HG03442 (cell line): ENCODE measurements around the gene NDUFB4.
"Not testable (repeated sequence)": the region's sequence is repeated elsewhere in the genome, so short reads cannot be mapped to it uniquely, and the experiment has no call there.

Source experiments
- ATAC-seq: cut with Tn5 transposase; IDR thresholded peaks from one replicate; pipeline ENCODE4 v1.9.1; 2021; ENCODE audit warnings: mild to moderate bottlenecking, moderate library complexity; ENCODE audit not compliant: unreplicated experiment

The NDUFB4 gene

DNA sequence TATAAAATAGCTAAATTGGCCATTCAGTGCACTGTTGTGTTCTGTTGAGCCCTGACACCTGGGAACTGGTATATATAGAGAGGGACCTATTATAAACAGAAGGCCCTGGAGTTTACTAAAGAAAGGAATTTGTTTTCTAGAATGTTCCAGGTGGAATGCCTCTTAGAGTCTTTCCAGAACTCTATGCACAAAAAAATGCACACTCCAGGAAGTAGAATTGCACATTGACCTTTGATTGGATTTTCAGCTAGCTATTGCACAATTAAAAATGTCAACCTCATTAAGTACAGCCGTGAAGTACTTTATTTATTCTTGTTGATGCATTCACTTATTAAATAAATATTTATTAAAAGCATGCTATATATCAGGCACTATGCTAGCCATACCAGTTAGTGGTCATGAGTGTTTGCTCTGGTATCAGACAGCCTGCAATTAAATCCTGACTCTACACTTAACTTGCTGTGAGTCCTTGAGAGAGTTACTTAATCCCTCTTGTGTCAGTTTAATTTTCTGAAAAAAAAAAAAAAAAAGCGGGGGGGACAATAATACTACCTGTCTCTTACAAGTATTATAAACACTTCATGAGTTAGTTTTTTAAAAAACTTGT is 40.8 kb downstream of the NDUFB4 start:
- ATAC-seq, result no peak

DNA sequence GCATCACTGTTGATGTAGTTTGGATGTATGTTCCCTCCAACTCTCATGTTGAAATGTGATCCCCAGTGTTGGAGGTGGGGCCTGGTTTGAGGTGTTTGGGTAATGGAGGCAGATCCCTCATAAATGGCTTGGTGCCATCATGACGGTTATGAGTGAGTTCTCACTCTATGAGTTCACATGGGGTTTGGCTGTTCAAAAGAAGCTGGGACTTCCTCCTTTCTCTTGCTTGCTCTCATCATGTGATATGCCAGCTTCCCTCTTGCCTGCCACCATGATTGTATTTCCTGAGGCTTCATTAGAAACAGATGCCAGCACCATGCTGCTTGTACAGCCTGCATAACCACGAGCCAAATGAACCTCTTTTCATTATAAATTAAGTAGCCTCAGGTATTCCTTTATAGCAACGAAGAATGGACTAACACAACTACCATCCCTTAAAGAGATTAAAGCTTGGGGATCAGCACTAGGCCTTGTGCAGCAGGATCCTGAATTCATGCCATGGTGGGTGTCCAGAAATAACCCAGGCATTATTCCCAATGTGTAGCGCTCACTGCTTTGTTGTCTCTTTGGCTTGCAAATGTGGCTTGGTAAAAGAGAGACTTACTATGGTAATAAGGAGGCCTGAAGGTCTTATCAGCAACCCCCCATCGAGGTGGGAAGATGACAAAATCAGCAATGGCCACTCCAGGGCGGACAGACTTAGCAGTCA is 41.9 kb downstream of the NDUFB4 start:
- ATAC-seq, result no peak

DNA sequence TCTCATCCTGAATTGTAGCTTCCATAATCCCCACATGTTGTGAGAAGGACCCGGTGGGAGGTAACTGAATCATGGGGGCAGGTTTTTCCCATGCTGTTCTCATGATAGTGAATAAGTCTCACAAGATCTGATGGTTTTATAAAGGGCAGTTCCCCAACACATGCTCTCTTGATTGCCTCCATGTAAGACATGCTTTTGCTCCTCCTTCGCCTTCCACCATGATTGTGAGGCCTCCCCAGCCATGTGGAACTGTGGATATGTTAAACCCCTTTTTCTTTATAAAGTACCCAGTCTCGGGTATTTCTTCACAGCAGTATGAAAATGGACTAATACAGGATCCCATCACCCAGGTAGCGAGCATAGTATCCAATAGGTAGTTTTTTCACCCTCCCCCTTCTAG is 42.7 kb downstream of the NDUFB4 start:
- not testable (repeated sequence) for ATAC-seq

DNA sequence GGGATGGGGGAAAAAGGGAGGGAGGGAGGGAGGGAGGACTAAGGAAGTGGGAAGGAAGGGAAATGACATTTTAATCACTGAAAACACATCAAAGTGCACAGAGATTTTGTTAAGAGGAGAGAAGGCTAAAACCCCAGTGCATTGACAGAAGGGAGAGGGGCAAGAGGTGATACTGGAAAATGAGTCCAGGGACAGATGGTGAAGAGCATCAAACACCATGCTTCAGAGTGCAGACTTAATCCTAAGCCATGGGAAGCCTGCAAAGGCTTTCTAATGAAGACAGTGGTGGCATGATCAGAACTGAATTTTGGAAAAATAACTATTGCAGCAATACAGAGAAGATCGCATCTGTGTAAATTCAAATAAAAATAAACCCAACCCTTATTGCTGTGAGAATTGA is 44.1 kb downstream of the NDUFB4 start:
- ATAC-seq, result no peak

DNA sequence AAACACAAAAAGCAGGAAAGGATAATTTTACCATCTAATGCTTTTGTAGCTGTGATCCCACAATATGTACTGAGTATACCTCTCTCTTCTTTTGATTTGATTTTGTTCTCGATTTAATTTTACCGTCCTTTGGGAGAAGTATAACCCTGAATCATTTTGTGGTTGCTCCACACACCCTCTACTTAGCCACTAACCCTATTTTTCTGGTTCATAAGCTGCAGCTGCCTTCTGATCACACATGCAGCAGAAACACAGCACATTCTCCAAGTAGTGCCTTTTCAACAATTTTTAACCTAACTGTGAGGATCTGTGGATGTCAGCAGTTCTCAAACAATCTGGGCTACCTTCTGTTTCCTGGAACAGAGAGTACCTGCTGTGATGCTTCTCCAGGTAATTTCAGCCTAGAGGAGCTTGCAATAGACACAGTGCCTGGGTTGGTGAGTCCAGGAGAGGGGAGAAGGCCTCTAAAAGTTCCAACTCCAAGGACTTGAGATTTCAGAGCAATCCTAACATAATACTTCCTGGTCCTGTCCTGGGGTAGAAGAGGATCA is 45.6 kb downstream of the NDUFB4 start:
- ATAC-seq, result no peak

DNA sequence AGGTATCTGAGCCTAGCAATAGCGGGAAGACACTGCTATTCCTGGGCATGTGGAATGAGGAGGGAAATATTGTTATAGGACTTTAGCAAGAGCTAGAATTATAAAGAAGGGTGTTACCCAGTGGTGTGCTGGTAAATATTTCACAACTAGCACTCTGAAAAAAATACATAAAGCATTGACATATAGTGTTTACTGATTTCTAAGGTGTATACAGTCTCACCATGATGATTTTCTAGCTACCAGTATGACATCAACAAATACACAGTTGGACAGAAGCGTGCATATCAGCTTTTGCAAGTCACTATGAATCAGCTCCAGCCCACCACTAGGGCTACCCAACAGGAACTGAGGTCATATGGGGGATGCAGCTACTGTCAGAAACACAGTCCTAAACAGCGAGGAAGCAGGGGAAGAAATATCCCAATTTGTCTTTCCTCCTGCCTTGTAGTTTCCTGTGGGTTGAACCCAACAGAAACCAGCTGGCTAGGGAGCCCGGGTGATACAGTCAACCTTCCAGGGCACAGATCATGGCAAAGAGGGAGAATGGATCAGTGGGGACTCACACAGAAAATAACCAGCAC is 46.3 kb downstream of the NDUFB4 start:
- ATAC-seq, result no peak

DNA sequence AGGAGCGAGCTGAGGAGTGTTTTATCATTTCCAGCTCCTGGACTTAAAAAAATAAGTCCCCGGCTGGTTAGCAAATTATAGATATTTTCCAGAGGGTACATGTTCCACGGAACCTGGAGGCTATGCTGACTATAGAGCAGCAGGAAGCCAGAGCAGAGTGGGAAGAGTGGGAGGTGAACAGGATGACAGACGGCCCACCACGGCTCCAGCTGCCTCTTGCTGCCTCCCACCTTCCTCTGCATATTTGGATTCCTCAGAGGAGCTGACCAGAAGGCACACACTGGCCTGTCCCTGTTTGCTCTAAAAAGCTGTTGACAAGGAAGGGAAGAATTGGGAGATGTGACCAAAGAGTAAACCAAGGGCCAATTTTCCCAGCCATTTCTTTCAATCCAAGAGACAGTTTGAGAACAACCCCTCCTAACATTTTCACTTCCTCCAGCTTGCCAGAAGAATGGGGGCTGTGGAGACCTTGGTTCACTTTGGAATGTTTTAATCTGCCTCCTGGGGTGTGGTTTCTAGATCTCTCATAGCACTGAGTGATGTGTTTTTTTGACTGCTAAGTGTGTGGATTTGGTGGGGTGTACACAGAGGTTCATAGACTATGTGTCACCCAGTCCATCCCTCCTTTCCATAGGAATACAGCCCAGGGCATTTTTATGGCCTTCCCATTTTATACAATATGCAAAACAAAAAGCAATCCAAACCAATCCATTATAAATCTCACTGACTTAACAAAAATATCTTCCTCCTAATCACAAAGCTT is 49.1 kb downstream of the NDUFB4 start:
- ATAC-seq, result no peak

DNA sequence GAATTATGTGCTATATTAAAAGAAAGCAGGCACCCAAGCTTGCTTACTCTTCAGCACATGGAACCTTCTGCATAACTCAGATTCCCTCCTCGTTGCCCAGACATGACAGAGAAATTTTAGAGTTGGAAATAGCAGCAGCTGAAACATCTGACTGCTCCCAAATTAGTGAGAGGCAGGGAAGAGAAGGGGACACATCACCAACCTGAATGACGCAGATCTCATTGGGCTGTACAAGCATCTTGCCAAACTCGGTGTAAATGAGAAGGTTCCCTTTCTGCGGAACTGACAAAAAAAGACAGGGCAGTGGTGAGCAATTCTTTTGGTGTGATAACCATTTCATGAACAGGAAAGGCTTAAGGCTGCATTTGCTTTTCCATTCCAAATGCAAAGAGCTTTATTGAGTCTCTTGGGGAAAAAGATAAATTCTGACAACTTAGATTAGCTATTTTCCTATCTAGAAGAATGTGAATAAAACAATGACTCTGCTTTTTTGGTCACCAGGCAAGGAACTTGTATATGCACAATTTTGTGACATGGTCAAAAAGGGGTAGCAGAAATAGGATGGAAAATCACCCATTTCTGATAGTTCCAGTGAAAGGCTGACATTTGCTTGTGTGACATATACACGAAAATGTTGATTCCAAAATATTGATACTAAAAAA is 50.8 kb downstream of the NDUFB4 start:
- no peak for ATAC-seq

DNA sequence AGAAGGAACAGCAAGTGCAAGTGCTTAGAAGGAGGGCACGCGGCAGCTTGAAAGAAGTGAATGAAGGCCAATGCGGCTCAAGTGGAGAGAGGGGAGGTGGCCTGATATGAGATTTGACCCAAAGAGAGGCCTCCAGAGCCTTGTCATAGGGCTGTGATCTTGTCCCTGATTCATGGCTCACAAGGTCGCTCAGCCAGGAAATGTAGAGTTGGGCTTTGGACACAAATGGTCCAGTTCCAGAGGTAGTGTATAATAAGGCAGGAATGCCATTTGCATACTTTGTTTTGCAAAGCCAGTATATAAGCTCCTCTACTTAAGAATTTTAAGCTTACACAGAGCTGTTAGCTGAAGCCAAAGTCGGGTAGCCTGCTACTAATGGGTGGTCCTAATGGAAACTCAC is 52.2 kb downstream of the NDUFB4 start:
- no peak for ATAC-seq

DNA sequence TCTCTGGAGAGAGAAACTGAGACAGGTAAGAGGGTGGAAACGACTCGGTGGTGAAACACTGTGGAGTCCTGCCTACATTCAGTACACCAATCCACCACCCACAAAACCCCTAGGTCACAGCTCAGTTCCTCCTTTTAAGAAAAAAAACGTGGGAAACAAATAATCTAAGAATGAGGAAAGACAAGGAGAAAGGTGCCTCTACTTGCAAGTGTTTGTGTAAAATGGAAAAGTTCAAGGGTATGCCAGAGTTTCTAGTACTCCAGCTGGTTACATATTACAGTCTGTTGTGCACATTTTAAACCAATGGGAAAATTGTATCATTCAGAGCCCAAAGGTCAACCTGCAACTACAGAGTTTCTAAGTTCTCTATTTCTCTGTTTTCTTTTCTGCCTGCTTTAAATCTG is 53.7 kb downstream of the NDUFB4 start:
- ATAC-seq, result no peak

DNA sequence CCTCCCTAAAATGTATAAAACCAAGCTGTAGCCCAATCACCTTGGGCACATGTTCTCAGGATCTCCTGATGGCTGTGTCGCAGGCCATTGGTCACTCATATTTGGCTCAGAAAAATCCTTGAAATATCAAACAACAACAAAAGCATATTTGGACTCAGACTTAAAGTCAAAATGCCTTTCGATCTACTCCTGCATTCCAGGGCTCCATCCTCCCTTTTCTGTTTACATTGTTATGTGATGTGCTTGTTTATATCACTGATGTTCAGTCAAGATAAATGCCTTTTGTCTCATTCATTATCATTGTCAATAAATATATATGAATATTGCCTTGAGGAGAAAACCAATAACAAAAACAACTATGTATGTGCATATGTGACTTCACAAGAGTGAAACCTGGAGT is 54.2 kb downstream of the NDUFB4 start:
- ATAC-seq, result no peak
